HG03045 (cell line): Measurements from ENCODE around the gene CYBC1.

Experiments used
- ATAC-seq: cut with Tn5 transposase; IDR thresholded peaks from one replicate; pipeline ENCODE4 v1.9.1; 2021; ENCODE audit warnings: mild to moderate bottlenecking, moderate library complexity; ENCODE audit not compliant: unreplicated experiment

Gene CYBC1

DNA sequence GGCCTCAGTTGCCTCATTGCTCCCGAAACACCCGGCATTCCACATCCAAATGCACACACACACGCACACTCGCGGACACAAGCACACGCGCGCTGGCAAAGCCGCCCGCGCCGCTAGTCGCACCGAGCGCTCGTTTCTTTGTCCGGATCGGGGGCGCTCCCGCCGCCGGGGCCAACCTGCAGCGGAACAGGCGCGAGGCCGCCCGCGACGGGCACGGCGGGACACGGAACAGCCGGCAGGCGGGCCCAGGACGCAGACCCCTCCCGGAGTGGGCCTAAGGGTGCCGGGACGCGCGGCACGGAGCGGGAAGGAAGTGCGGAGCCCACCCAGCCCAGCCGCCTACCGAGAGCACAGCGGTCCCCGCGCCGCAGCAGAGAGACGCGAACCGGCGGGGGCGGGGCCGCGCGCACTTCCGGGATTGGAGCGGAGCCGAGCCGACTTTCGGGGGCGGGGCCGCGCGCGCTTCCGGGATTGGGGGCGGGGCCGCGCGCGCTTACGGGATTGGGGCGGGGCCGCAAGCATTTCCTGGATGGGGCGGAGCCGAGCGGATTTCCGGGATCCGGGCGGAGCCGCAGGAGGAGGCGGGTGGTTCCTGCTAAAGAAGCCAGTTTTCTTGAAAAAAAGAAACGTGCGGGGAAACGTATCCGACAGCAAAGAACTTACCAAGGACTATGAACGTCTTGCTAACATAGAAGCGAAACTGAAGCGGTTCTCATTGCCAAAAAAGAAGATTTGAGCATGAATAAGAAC, at the start of gene CYBC1:
CYBC1 (minus strand) TSS at position 396 of the 750 bp plus-strand sequence. CDS start 1,498 bp downstream, outside the sequence.
- ATAC-seq = peak; percentile 76

GRCh38 chr17:82497483-82498405, 47.2 kb upstream of the CYBC1 start:
- ATAC-seq = peak; percentile 15

DNA sequence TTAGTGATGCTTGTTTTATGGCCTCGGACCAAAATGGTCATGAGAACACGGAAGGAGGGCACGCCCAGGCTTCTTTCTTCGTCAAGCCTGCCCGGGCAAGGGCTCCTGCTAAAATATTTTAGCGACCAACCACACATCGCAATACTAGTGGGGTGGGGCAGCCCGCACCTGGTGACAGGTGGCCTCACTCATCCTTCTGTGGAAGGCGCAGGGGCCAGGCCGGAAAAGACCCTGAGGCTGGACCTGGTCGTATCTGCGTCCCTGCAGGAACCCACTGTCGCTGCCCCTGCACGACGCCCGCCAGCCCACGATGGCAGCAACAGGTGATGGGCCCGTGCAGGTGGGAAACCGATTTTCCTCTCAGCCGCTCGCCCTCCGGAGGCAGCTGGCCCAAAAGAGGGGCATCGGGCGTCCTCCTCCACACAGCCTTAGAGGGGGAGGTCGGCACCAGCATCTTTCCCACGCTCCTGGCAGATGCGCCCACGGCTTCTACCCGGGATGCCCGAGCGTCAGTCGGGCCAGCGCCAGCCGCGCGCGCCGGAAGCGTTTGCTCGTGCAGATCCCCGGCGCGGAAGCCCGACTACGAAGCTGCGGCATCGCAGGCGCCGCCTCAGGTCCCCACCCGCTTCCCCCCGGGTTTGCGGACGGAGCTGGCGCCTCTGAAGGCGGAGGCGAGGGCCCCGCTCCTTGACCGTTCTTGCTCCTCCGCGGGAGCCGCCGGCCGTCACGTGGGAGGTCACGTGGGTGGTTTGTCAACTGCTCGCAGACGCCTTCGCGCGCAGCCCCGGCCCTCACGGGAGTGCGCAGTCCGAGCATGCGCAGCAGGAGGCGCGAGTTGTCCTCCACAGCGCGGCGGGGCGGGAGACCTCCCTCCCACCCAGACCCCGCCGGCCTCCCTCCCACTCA, 46.2 kb upstream of the CYBC1 start:
- ATAC-seq = peak; percentile 53

DNA sequence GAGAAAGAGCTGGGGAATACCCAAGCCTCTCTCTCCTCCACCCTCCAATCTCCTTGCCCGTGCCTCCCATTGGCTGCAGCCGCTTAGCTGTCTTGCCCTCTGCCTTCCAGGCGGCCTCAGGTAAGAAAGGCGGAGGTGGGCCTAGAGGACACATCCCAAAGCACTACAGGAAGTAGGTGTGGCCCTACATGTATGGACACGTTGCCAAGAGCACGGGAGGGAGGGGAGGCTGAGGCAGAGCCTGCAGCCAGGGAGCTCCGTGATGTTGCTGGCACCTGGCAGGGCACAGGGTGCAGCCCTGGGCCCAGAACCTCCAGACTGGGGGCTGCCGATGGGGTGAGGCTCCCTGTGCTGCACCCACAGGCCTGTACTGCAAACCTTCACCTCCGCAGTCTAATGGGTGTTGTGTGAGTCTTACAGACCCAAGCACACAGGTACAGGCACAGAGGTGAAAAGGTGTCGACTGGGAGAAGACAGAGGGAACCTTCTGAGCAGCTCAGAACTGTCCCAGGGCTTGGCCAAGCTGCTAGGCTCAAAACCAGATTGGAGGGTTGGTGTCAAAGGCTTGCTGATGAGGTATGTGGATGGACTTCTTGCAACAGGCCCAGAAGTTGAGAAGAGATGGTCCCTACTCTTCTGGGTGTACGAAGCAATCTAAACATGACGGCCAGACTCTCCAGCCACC, 45.4 kb upstream of the CYBC1 start:
- no peak for ATAC-seq

DNA sequence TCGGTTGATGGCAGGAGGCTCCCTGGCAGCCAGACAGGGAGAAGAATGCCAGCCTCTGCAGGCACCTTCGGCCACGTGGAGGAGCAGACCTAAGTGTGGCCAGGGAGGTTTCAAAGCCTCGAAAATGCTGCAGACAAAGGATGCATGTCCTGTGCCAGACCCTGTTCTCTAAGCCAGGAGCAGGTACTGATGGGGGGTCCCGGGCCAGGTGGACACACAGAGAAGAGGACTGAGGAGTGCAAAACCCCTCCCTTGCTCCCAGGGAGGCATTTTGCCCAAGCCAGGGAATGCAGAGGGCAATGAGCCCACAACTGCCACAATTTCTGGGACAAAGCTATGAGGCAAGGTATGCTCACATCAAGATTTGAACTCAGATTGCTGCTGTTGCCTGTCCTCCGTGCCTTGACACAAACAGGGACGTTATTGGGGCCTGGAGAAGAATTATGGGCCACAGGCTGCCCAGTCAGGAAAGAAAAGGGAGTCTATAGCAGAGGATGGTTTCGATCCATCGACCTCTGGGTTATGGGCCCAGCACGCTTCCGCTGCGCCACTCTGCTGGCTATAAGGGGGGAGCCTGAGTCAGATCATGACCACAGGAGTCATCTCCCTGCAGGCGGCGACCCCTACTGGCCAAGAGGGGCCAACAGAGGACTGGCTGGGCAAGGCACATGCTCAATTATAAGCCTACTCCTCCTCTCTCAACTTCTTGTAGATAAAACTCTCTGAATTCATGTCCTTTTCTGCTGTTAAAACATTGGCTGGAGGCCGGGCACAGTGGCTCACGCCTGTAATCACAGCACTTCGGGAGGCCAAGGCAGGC, 43.9 kb upstream of the CYBC1 start:
- peak; percentile 47 for ATAC-seq

DNA sequence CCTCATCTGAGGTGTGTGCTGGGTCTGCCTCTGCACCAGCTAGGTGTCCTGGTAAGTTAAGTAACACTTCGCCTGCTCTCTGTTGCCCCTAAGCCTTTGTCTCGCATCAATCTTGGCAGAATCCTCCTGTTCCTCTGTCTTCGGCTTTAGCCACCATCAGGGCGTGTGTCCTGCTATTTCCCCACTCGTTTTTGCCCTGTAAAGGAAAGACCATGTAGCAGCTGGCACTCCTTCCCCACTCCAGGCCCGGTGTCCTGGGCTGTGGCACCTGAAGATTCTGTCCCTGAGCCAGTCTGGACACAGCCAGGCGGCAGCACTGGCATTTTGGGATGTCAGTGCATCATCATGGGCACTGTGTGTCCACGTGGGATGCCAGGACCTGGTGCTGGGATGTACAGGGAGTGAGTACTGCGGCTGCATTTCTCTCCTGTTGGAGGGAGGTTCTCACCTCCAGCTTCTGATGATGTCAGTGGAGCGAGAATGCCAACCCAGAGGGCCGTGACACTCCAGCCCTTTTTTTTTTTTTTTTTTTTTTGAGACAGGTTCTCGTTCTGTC, 42.8 kb upstream of the CYBC1 start:
- no peak for ATAC-seq

DNA sequence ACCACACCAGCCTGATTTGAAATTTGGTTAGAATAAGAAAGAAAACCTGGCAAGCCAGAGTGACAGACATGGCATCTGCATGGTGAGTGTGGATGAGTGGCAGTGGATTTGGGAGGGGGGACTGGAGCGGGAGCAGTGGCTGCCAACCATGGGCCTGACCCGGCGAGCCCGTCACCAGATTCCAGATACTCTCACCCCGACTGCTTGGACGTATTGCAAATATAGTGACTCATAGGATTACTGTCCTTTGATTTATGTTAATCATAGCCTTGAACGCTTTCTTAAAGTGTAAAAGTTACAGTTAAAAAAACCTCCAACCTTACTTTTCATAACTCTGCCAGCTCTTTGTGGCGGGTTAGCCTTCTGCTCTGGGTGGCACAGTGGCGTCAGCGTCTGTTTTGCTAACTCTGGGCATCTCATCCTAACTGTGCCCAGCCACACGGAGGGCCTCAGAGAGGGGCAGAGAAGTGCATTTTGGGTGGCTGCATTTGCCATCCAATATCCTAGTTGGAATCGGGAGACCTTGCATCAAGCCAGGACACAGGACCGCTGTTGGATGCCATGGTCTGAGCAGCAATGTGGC, 42.2 kb upstream of the CYBC1 start:
- no peak for ATAC-seq

DNA sequence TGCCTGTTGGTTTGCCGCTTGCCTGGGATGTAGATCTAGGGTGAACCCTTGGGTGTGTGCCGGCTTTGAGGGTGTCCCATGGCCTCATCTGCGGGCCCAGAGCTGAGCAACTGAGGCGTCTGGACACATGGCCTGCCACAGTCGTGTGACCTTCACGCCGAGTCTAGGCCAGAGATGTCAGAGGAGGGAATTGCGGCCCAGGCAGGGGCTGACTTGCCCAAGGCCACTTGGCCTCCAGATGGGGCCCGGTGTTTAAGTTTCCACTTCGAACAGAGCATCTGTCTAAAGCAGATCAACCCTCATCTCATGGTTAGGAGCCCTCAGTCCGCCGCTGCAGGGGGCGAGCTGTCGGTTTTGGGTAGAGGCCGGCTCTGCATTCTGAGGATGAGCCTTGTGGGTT, 41.0 kb upstream of the CYBC1 start:
- ATAC-seq = no peak

GRCh38 chr17:82491196-82491530, 40.6 kb upstream of the CYBC1 start:
- ATAC-seq = no peak

GRCh38 chr17:82490512-82491195, 40.1 kb upstream of the CYBC1 start:
- no peak for ATAC-seq

- ATAC-seq = no peak
Observed at GRCh38 chr17:82489851-82490511, 39.4 kb upstream of the CYBC1 start.

GRCh38 chr17:82489117-82489516, 38.6 kb upstream of the CYBC1 start:
- no peak for ATAC-seq

GRCh38 chr17:82487910-82488309, 37.4 kb upstream of the CYBC1 start:
- ATAC-seq = no peak

- ATAC-seq = no peak
Observed at GRCh38 chr17:82486231-82487094, 35.9 kb upstream of the CYBC1 start.

- ATAC-seq = no peak
Observed at GRCh38 chr17:82483836-82484235, 33.3 kb upstream of the CYBC1 start.

- ATAC-seq = no peak
Observed at GRCh38 chr17:82483204-82483660, 32.7 kb upstream of the CYBC1 start.

DNA sequence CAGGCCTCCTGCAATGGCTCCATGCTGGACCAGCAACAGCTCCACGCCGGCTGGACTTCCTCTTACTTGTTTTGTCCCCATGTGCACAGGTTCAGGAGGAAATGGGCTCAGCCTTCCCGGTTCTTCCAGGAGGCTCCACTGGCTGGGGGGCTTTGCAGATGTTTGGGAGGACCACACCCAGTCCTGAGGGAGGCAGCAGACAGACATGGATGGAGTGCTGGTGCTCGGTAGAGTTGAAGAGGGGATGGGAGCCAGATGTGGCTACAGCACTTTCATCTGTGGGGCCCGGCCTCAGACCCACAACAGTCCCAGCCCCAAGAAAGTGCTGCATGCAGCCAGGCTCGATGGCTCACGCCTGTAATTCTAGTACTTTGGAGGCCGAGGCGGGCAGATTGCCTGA, 29.8 kb upstream of the CYBC1 start:
- ATAC-seq = no peak
